TTC549 (cell line): ENCODE measurements around the gene GNB1.
"Not testable (repeated sequence)": the region's sequence is repeated elsewhere in the genome, so short reads cannot be mapped to it uniquely, and the experiment has no call there.

Experiments
- FAIRE-seq: peaks from 2 replicates; lab custom pipeline; 2012; peaks lifted over from hg19 to GRCh38; lab: Jason Lieb, UNC

Gene GNB1

DNA sequence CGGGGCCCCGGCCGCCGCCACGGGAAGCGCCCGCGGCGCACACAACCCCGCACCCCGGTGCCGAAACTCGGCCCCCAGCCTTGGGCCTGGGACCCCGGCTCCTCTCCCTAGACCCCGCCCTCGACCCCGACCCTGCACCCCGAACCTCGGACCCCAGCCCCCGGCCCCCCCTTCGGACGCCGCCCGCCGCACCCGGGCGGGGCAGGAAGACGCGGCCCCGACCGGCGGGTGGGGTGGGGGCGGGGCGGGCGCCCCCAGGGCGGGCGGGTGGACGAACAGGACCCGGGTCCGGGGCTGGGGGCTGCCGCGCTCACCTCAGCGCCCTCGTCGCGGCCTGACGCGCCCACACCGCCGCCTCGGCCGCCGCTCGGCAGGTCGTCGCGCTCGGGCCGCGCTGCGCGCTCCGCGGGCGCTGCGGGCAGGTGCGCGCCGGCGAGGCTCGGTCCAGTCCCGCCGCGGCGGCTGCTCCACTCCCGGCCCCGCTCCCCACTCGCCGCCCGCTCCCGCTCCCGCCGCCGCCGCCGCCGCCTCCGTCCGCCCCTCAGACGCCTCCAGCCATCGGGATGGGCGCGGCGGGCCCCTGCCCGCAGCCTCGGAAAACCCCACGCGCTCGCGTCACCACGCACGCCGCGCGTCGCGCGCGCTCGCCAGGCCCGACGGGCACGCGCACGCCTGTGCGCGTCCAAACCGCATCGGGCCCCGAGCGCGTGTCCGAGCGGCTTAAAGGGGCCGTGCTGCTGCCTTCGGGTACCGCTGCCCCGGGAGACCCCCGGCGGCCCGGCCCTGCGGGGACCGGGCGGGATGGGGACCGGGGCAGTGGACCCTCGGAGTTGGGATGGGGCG is at the start of gene GNB1:
Gene GNB1 (minus strand): TSS at position 582 of the 843 bp plus-strand sequence. CDS start 65,634 bp downstream, outside the sequence.
- FAIRE-seq: no peak

DNA sequence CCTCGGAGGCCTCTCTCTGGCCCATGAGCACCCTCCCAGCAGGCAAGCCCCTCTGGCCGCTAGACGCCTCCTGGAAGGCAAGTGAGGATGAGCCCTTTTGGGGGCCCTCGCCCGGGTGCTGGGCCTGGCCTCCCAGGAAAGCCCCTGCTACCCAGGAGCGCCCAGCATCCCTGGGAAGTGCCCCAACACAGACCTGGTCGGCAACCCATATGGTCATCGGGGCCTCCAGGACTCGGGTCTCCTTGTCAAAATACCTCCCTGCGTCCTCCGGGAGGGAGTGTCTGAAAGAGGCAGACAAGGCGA is 49.2 kb upstream of the GNB1 start:
- FAIRE-seq: no peak

DNA sequence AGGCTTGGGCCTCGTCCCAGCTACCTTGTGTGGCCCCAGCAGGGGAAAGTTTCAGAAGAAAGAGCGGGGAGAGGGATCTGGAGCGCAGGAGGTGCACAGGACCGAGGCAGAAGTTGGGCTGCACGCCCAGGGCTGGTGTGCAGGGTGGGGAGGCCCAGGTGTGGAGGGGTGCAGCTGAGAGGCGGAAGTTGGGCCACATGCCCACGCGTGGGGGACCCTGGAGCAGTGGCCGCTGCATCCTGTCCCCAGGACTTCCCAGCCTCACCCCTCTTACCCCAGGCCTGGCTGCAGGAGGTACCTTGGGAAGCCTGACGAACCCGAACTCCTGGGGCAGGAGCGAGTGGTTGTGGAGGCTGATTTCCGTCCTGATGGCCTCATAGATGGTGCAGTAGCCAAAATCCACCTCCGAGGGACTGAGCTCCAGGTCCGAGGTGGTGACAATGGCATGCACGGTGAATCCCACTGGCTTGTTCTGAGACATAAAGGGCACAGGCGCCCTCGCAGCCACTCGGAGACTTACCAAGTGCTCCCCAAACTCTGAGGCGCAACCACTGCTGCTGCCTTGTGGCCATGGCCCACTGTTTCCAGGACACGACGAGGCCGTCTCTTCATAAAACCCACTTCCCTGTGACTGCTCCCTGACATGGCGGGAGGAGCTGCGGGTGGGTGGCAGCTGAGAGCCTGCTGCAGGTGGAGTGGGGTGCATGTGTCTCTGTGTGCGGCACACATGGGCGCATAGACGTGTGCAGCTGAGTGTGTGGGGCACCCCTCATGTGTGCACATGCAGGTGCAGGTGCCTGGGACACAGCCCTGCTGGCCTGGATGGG is 48.6 kb upstream of the GNB1 start:
- FAIRE-seq: no peak

GRCh38 chr1:1938613-1939295 is 47.9 kb upstream of the GNB1 start:
- FAIRE-seq: no peak

DNA sequence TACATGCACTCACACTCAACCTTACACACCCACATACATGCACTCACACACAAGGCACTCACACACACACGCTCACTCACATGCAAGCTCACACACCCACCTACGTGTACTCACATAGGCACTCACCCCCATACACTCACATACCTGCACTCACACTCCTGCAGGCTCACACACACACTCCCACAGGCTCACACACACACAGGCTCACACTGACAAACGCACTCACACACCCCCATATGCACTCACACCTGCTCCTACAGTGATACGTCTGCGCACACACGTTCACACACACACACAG is 47.3 kb upstream of the GNB1 start:
- FAIRE-seq: no peak

- FAIRE-seq: no peak
These were observed 46.8 kb upstream of the GNB1 start for GRCh38 chr1:1937549-1938275.

- no peak for FAIRE-seq
These were observed 46.2 kb upstream of the GNB1 start for GRCh38 chr1:1937061-1937460.

GRCh38 chr1:1934848-1935247 is 44.0 kb upstream of the GNB1 start:
- FAIRE-seq: not testable (repeated sequence)

DNA sequence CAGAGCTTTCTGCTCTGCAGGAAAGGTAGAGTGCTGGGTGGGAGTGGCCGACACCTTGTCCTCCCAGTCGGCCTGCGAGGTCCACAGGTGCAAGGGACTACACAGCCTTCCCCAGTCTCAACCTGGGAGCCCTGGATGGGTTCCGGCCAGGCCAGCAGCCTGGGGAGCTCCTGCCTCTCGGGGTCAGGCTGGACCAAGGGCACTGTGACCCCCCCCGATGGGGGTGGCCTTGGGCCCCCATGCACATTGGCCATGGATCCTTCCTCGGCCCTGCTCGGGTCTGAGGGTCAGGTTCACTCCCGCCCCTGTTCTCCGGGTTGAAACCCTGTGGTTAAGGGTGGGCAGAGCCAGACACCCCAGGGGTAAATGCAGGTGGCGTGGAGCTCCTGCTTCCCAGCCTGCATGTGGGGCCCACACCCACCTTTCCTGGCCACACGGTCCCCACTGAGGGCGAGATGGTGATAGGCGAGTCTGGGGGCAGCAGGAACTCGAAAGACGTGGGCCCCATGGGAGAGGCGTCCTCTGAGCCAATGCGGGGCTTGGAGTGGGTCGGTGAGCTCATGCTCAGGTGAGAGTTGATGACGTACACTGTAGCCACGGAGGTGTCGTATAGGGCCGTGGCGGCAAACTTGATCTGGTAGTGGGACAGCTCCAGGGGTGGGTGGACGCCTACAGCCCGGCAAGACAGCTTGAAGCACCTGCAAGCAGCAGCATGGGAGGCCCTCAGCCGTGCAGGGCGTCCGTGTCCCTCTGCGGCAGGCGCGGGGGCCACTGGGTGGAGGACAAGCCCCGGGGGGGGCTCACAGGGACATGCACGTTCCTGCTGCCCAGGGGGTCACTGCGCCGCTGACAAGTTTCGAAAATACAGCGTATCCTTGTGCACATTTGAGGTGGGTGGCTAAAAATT is 39.0 kb upstream of the GNB1 start:
- FAIRE-seq: no peak

DNA sequence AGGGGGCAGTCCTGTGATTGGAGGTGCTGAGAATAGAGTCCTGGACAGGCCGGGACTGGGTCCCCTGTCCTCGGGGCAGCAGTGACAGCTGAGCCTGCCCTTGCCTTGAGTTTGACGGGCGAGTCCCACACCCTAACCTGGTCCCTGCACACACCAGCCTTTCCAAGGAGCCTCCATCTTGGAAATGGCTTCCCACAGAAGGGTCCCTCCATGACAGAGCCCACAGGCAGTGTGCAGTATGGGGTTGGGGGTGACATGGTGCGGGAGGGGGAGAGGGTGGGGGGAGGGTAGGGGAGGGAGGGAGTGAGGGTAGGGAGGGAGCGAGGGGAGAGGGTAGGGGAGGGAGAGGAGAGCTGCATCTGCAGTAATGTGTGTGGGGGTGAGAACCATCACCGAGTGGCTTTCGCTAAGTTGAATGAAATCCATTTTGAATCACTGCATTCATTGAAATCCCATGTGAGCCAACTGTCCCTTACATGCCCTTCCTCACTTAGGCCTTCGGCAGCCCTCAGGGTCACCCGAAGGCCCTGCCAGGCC is 38.3 kb upstream of the GNB1 start:
- FAIRE-seq: no peak

- FAIRE-seq: no peak
These were observed 37.6 kb upstream of the GNB1 start for GRCh38 chr1:1928231-1929101.

- no peak for FAIRE-seq
These were observed 36.9 kb upstream of the GNB1 start for GRCh38 chr1:1927751-1928150.

DNA sequence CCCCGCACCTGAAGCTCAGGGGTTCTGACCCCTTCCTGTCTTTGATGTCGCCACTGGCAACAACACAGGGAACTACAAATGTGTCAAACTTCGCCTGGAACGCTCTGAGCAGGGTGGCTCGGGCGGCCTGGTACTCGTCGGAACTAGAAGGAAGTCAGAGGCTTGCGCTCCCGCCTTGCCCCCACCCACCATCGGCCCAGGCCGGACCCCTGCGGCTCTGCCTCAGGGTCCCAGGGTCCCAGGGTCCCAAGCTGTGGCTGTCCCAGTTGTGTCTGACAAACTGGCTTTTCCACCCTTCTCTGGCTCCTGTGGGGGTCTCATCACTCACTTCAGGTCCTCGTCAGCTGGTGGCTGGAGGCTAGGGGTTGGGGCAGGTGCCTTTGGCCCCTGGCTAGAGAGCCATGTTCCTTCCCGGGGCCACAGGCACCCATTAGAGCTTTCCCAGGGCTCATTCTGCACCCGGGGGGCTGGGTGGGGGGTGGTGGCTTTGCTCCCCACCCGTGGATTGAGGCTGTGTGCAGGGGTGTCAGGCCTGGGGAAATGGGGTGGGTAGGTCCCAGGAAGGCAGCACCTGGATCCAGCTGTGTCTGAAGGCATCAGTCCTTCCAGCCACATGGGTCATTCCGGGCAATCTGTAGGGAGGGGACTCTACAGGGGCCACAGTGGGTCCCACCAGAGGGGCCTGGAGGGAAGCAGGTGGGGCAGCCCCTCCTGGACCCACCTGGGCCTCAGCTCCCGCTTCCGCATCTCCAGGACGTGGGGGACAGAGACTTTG is 36.2 kb upstream of the GNB1 start:
- no peak for FAIRE-seq

DNA sequence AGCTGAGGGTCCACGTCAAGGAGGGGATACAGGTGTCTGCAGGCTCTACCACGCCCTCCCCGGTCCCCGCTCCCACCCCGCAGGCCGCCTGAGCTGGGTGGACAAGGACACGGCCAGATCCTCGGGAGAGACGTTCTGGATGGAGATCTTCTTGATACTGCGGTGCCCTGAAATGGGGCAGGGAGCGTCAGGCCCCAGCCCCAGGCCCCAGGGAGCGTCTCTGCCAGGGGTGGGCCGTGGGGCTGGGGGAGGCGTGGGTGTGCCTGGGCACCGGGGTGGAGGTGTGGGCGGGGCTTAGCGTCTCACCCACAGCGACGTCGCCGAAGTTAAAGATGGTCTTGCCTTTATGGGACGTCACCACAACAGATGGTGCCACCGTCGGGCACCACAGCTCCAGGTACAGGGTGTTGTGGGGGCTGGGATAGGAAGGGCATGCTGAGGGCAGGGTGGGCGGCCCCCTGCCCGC is 35.5 kb upstream of the GNB1 start:
- FAIRE-seq: no peak

DNA sequence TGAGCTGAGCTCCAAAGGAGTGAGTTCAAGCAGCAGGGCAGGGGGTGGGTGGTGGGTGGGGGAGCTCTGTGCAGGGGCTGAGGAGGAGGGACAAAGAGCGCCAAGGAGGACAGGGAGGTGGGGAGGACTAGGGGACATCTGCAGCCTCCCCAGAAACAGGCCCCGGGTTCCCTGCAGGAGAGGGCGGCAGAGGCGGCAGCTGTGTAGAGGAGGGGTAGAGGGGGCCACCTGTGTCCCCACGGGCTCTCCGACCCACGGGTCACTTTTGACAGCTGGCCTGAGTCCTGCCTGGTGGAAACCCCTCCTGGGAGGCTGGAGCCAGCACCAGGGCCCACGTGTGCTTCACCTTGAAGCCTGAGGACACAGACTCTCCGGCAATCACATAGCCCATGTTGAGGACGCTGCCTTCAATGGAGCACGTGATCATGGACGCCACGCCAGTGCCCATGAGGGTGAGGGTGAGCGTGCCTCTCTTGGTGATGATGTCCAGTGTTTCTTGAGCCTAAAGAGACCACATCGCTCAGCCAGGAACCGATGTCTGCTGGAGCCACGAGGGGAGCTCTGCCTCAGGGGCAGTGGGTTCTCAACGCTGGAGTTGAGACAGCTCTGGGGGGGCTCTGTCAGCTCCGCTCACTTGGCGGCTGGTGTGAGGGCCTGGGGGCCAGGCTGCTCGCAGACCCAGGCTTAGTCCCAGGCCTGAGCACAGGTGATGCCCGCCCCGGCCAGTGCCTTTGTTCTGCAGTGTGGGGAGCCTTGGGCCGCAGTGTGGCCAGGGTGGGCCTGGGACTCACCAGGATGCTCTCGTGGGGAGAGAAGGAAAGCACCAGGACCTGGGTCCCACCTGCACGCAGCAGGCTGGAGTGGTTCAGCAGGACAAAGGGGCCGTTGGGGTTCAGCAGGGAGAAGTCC is 34.8 kb upstream of the GNB1 start:
- FAIRE-seq: no peak

DNA sequence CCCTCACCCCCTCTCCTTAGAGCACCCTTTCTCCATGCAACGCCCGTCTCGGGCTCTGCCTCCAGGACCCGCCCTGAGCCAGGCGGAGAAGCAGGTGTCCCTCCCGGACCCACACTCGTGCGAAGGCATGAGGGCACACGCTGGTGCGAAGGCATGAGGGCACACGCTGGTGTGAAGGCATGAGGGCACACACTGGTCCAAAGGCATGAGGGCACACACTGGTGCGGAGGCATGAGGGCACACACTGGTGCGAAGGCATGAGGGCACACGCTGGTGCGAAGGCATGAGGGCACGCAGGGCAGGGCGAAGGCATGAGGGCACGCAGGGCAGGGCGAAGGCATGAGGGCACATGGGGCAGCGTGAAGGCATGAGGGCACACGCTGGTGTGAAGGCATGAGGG is 34.0 kb upstream of the GNB1 start:
- no peak for FAIRE-seq

- FAIRE-seq: no peak
These were observed 33.5 kb upstream of the GNB1 start for GRCh38 chr1:1924386-1924785.
